AG04449 (cell line): ENCODE measurements around the gene NUDCD3.

Experiments
- CTCF ChIA-PET: fragments of 350-600 bp; formaldehyde crosslinking; extraction: SDS; loops from one replicate; lab custom pipeline; 2021; ENCODE audit warnings: antibody characterized with exemption; lab: Yijun Ruan, JAX
- POLR2A ChIA-PET: fragments of 400-600, 350-600 bp; formaldehyde crosslinking; extraction: SDS; loops from one replicate; lab custom pipeline; 2020; ENCODE audit warnings: antibody characterized with exemption, inconsistent platforms; lab: Yijun Ruan, JAX
- DNase-seq: peaks from one replicate; pipeline ENCODE4 v3.0.0-alpha.2; 2010; ENCODE audit warnings: low read depth, low spot score
- H3K4me3 ChIP-seq: 2 replicates; pipeline ENCODE4 v1.5.1; 2011; ENCODE audit warnings: low read depth, mild to moderate bottlenecking, control low read depth, low read length
- TF ChIP-seq, protein P1 (sequence below): IDR thresholded peaks from one replicate; pipeline ENCODE4 v1.5.1; 2011; ENCODE audit warnings: mild to moderate bottlenecking, moderate library complexity, low read length, control low read depth, inconsistent platforms; ENCODE audit not compliant: insufficient read depth; ENCODE audit errors: missing control alignments

Gene NUDCD3

DNA sequence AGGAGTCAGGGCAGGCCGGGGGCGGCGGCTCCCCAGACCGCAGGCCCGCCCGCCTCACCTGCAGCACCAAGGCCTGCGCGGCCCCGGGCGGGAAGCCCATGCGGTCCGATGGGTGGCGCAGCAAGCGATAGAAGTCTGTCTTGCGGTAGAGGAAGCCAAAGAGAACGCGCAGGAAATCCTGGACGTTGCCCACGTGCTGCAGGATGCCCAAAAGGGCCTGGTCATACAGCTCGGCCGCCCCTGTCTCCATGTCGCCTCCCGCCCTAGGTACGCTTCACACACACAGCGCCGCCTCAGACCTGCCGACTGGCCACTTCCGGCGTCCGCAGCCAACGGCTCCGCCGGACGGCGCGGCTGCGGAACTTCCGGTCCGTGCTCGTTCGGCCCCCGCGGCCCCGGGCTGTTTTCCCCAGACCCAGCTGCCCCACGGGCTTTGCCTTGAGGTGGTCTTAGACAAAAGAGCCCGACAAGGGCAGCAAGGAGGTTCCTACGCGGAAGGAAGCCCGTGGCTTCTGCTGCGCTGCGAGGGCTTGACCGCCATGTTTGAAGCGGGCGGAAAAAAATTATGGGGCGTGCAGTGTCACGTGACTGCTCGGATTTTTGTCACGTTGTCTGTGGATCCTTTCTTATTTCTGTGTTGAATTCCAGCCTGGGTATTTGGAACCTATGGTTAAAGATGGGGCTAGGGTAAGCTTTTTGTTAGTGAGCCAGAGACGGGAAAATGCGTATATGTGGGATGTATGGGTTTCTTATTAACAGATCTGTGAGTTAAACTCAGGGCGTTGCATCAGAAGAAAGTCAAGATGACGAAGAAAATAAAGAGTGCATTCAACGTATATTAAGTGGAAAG, at the start of gene NUDCD3:
Gene NUDCD3, minus strand, starts transcription at position 308 of the 850 bp plus-strand sequence. Its CDS starts 58 bp downstream, at position 250.
- TF ChIP-seq, protein P1, sequence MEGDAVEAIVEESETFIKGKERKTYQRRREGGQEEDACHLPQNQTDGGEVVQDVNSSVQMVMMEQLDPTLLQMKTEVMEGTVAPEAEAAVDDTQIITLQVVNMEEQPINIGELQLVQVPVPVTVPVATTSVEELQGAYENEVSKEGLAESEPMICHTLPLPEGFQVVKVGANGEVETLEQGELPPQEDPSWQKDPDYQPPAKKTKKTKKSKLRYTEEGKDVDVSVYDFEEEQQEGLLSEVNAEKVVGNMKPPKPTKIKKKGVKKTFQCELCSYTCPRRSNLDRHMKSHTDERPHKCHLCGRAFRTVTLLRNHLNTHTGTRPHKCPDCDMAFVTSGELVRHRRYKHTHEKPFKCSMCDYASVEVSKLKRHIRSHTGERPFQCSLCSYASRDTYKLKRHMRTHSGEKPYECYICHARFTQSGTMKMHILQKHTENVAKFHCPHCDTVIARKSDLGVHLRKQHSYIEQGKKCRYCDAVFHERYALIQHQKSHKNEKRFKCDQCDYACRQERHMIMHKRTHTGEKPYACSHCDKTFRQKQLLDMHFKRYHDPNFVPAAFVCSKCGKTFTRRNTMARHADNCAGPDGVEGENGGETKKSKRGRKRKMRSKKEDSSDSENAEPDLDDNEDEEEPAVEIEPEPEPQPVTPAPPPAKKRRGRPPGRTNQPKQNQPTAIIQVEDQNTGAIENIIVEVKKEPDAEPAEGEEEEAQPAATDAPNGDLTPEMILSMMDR, result no peak
- ChIA-PET POLR2A (interaction anchor here (0.6 to 1.3 kb wide), 2 partner anchors 20 to 29 kb away, joined by 3 to 4 read pairs; no protein-coding TSS in a partner anchor), CTCF (interaction anchor here (0.8 to 3.2 kb wide), 10 partner anchors 10 to 294 kb away, joined by 3 to 16 read pairs (median 4); no protein-coding TSS in a partner anchor)
- DNase-seq, result no peak
- H3K4me3 ChIP-seq, result peak within 1 kb of the TSS; percentile 97

DNA sequence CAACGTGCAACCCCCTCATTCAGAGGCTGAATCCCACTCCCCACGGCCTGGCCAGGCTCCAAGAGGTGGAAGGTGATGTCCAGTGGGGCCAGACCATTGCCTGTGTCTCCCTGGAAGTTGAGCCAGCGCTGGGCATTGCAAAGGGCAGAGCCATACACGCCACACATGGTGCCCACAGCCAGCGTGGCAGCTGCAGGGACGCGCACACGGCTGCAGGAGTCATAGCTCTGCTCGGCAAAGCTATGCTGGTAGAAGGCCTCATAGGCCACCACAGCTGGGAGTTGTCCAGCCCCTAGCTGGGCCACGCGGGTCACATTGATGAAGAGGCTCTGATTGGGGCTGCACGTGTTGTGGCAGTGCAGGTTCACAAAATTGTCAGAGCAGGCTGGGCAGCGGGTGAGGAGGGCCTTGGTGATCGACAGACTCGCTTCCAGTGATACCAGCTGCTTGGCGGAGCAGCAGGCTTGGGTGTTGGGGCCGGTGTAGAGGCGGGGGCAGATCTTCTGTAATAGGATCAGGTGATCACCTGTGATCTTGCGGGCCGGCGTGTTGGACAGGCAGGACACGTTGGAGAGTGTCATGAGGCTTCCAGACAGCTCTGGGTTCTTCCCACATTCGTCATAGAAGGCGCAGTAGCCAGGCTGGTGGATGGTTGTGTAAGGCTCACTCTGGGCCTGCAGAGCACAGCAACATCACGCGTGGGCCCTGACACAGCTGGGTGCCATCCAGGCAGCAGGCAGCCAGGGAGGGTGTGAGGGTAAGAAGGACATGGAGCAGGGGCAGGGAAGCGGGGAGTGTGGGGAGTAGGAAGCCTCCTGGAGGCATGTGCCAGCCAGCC, 49.4 kb upstream of the NUDCD3 start:
- CTCF ChIA-PET, result interaction anchor here (0.7 kb wide), 1 partner anchor 26 kb away, joined by 3 read pairs; no protein-coding TSS in a partner anchor
- POLR2A ChIA-PET, result no interaction called here
- DNase-seq, result no peak
- H3K4me3 ChIP-seq, result no peak overlapping the region
- TF ChIP-seq, protein P1, result no peak

DNA sequence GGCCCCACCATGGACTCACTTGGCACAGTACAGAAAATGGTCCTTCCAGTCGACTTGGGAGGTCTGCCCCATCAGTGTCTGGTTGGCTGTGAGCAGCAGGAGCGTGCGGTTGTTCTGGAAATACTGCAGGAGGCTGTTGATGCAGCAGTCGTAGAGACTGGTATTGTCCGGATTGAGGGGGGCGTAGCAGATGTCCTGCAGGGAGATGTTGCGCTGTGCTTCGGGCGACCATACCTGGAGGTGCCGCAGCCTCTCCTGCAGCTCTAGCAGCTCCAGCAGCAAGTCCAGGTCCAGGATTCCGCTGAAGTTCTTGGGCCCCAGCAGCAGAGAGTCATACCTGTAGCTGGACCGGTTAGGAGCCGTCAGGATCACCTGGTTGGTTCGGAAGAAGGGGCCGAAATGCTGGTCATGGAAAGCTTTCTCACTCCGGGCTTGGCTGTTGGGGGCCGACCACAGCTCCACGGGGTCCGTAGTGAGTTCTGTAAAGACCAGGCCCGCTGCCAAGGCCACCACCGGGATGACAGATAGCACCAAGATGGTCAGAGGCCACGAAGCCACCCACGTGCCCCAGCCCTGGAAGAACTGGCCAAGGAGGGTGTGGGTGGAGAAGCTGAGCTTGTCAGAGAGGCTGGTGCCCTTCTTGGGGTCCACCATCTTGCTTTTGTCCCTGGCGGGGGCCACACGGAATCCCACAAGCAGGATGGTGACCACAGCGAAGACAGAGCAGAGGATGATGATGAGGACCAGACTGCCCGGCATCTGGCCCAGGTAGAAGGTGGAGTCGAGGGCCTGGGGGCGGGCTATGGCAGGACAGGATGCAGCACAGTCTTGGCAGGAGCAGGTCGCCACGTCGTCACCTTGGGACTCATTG, 48.6 kb upstream of the NUDCD3 start:
- no peak for DNase-seq
- TF ChIP-seq, protein P1, result no peak
- POLR2A ChIA-PET, result no interaction called here
- no peak overlapping the region for H3K4me3 ChIP-seq
- CTCF ChIA-PET, result no interaction called here

DNA sequence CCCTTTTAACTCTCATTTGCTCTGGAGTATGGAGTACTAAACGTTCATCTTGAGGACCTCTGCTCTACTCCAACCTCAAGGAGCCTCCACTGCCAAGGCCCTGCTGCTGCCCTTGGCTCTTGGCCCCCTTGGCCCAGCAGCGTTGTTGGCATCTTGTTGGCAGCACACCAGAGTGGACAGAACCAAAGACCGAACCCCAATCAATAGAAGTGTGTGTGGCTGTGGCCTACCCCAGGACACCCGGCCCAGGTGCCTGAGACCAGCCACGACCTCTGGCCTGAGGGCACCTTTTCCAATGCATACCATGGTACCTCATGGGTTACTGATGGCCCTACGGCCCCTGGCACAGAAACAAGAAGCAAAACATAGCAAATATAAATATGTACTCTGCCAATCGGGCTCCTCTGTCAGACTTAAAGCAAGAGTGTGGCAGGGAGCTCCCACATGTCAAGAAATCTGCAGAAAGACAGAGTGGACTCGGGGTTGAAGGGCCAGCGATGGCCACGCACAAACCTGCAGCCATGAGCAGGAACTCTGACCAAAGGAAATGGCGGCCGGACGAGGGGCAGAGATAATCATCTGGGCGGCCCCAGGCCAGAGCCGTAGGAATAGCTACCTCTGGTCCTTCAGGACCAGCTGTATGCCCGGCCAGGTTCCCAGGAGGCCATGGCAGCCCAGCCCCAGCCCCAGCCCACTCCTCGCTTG, 47.8 kb upstream of the NUDCD3 start:
- ChIA-PET POLR2A (no interaction called here), CTCF (interaction anchor here (1.0 to 1.9 kb wide), 2 partner anchors 23 to 27 kb away, joined by 3 to 7 read pairs; no protein-coding TSS in a partner anchor)
- TF ChIP-seq, protein P1, result no peak

DNA sequence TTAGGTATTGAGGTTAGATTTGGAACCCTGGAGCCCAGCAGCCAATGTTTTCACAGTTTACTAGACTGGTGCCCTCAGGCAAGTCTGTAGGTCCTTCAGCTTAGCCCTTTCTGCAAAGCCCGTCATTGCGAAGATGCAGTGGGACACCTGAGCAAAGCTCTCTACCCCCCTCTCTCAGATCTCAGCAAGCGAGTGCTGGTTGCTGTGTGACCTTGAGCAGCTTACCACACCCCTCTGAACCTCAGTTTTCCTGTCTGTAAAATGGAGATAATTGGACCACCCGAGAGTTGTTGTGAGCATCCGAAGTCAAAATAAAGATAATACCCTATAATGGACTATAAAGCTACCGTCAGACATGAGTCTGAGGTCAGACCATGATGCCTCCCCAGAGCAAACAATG, 47.0 kb upstream of the NUDCD3 start:
- TF ChIP-seq, protein P1, result no peak
- ChIA-PET CTCF (interaction anchor here (1.0 to 1.9 kb wide), 2 partner anchors 22 to 28 kb away, joined by 3 to 7 read pairs; no protein-coding TSS in a partner anchor), POLR2A (no interaction called here)
- H3K4me3 ChIP-seq, result no peak overlapping the region
- DNase-seq, result no peak

More for the DNA sequence above, 47.8 kb upstream of the NUDCD3 start:
- DNase-seq, result no peak
- H3K4me3 ChIP-seq, result no peak overlapping the region
